ENCODE measurements around the gene RPL32.
A peak's percentile ranks its signal among the peaks of the same experiment; 100 is the strongest.
"Not testable (repeated sequence)": the region's sequence is repeated elsewhere in the genome, so short reads cannot be mapped to it uniquely, and the experiment has no call there.

The RPL32 gene

GRCh38 chr3:12797892-12798558 lies 43.3 kb downstream of the RPL32 start:
- DNase-seq, result no peak
- TF ChIP-seq GATA1 (IDR thresholded peaks at IDR 0.05; ENCODE audit: low read depth, low read length) (no peak), POLR2A (IDR thresholded peaks at IDR 0.05; ENCODE audit: low read length) (no peak)

- no peak for DNase-seq
- TF ChIP-seq POLR2A (IDR thresholded peaks at IDR 0.05; ENCODE audit: low read length) (no peak), GATA1 (IDR thresholded peaks at IDR 0.05; ENCODE audit: low read depth, low read length) (no peak)
Observed at GRCh38 chr3:12797124-12797891, 44.1 kb downstream of the RPL32 start.

GRCh38 chr3:12796171-12797123 lies 44.9 kb downstream of the RPL32 start, which contains the start of gene CAND2:
Gene CAND2, plus strand, starts transcription at chr3:12796680. Its CDS starts 41 bp downstream, at chr3:12796721.
- DNase-seq, result peak; percentile 59 to 65
- TF ChIP-seq POLR2A (IDR thresholded peaks at IDR 0.05; ENCODE audit: low read length) (no peak), GATA1 (IDR thresholded peaks at IDR 0.05; ENCODE audit: low read depth, low read length) (no peak)

GRCh38 chr3:12793701-12794100 lies 47.7 kb downstream of the RPL32 start:
- TF ChIP-seq POLR2A (IDR thresholded peaks at IDR 0.05; ENCODE audit: low read length) (no peak), GATA1 (IDR thresholded peaks at IDR 0.05; ENCODE audit: low read depth, low read length) (no peak)
- no peak for DNase-seq

GRCh38 chr3:12791430-12791829 lies 49.9 kb downstream of the RPL32 start:
- DNase-seq, result no peak
- TF ChIP-seq GATA1 (IDR thresholded peaks at IDR 0.05; ENCODE audit: low read depth, low read length), result no peak
- no peak for TF ChIP-seq POLR2A (IDR thresholded peaks at IDR 0.05; ENCODE audit: low read length)

DNA sequence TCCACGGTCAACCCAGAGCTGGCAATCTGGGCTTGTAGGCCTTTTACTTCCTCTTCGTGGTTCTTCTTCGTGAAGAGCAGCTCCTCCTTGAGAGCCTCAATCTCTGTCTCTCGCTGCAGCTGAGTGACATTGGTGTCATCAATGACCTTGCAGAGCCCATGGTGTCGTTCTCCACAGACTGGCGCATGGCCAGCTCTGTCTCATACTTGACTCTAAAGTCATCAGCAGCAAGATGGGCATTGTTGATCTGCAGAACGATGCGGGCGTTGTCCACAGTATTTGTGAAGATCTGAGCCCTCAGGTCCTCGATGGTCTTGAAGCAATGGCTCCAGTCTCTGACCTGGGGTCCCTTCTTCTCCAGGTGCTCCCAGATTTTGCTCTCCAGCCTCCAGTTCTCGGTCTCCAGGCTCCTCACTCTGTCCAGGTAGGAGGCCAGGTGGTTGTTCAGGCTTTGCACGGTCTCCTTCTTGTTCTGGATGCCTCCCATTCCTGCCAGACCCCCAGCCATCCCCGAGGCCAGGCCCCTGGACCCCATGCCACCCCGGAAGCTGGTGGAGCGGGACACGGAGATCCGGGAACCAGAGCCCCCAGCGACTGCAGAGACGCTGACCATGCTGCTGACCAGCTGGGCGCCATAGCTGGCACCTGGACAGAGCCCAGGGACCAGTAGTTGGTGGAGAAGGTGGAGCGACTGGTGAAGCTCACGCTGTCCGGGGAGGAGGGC lies 53.2 kb downstream of the RPL32 start:
- not testable (repeated sequence) for DNase-seq

GRCh38 chr3:12787346-12787745 lies 54.0 kb downstream of the RPL32 start:
- peak; percentile 59 to 72 for DNase-seq

GRCh38 chr3:12785096-12785495 lies 56.3 kb downstream of the RPL32 start:
- no peak for TF ChIP-seq GATA1 (IDR thresholded peaks at IDR 0.05; ENCODE audit: low read depth, low read length)
- no peak for TF ChIP-seq POLR2A (IDR thresholded peaks at IDR 0.05; ENCODE audit: low read length)
- DNase-seq, result no peak

All from erythroblast (primary cell).